HG03565 (cell line): ENCODE measurements around the gene CAMK2D.

Source experiments
- ATAC-seq: cut with Tn5 transposase; IDR thresholded peaks from one replicate; pipeline ENCODE4 v1.9.1; 2021; ENCODE audit warnings: mild to moderate bottlenecking, moderate library complexity; ENCODE audit not compliant: unreplicated experiment

Gene CAMK2D

DNA sequence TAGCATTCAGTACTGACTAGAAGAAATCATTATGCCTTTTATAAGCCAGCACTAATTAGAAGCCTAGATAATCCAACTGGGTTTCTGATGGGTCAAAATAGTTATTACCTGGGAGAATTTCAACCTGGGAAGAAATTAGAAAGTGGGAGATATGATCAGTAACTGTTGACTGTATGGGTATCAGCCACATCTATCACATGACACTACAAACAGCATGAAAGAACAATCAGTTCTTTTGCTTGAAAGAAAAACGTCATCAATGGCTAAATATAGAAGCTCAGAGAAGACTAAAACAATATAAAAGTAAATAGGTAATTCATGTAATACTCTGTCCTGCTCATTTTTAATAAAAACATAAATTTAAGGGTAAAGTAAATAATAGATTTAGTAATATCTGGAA is 145.1 kb downstream of the CAMK2D start:
- no peak for ATAC-seq

DNA sequence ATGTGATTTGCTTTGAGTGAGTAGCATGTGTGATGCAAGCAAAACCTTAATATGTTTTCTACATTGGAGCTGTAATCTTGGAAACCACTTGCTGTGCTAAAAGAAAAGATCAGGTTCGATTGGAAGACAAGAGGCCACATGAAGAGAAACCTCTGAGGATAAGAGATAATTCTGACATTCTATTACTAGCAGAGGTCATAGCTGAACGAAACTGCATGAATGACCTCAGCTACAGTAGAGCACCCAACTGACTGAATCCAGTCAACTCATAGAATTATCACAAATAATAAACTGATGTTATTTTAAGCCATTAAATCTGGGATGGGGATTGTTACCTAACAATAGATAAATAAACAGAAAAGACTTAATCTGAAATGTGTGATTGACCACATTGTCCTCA is 147.1 kb downstream of the CAMK2D start:
- no peak for ATAC-seq

DNA sequence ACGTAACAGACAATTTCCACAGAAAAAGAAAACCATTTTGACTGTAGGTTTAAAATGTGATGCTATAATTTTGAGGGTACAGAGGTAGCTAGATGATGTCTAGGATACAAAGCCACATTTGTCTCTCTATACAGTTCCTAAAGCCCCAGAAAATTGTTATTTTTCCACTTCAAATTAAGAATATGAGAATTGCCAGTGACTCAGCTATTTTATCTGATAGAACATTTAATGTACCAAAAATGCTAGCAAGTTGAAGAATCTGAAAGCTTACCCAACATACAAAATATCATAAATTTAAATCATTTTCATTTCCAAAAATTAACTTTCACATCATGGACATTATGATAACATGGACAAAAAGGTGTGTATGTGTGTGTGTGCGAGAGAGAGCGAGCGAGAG is 148.0 kb downstream of the CAMK2D start:
- ATAC-seq: no peak

DNA sequence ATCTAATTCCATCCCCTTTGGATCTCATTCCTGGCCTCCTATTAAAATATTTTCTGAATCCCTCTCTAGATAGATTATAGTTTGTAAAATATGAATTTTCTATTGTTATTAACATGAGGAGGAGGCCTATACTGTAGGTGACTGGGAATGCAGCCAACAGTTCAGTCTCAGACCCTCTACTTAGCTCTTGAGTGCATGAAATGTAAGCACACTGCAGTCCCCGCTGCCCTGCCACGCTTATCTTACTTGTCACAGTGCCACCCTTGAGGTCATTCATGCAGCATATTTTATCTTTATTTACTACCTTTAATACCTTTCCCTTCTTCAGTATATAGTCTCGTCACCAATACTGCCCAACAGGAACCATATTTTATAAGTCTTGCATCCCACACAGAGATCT is 151.0 kb downstream of the CAMK2D start:
- ATAC-seq: no peak

DNA sequence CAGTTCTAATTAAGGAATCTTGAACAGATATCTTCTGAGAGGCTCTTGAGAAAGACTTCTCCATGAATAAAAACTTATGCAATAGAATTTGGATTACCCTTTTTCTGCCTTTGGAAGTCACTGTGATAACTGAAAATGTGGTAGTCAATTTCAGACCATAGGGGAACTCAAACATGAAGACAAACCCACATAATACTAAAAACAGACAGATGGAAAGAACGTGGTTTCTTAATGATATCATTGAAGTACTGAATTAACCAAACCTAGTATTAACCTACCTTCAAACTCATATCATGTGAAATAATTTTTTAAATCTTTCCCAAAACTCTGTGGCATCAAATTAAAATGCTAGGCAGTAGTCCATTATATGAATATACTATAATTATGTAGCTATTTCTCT is 153.5 kb downstream of the CAMK2D start:
- ATAC-seq: no peak

DNA sequence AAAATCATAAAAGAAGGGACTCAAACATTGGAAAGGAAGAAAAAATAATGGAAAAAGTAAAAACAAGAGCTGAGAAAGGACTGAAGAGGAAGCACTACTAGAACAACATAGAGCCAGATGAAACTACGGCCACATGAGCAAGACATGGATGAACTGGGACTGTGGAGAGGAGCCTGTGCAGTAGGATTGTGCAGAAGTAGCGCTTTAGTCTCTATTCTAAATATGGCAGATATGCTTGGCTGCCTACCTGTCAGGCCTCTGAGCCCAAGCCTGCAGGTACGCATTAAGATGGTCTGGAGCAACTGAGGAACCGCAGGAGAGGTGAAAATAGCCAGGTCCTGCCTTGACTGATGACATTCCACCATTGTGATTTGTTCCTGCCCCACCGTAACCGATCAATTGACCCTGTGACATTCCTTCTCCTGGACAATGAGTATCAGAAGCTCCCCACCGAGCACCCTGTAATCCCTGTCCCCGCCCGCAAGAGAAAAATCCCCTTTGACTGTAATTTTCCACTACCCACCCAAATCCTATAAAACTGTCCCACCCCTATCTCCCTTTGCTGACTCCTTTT is 154.3 kb downstream of the CAMK2D start:
- no peak for ATAC-seq

DNA sequence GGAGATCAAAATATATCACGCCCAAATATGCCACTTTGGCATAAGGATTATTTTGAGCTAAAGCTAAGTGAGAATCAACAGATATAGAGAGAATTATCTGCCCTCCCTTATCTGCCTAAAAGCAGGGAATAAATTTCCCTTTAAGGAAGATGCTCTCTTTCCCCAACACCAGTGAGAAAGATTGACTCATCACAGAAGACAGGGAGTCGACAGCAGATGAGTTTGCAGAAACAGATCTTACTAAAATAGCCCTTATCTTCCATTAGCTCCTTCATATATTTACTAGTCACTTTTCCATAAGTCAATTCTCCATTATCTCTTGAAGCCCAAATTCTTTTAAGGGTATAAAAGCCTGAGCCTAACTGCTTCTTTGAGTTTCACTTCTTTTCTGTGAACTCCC is 156.6 kb downstream of the CAMK2D start:
- no peak for ATAC-seq

DNA sequence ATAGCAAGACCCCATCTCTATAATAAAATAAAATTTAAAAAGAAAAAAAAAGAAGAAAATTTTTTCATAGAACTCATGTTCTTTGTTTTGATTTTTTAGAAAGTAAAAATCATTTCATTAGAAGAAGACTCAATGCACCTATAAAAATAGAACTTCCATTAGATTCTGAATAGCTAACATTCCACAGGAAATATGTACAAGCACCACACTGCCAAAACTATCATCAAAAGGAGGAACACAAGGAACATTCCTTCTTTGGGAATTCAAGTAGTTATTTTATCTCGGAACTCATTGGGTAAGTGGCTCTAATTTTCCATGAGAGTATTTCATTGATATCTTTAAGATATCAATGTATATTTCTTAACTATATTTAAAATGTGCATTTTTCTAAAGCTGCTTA is 157.6 kb downstream of the CAMK2D start:
- no peak for ATAC-seq

DNA sequence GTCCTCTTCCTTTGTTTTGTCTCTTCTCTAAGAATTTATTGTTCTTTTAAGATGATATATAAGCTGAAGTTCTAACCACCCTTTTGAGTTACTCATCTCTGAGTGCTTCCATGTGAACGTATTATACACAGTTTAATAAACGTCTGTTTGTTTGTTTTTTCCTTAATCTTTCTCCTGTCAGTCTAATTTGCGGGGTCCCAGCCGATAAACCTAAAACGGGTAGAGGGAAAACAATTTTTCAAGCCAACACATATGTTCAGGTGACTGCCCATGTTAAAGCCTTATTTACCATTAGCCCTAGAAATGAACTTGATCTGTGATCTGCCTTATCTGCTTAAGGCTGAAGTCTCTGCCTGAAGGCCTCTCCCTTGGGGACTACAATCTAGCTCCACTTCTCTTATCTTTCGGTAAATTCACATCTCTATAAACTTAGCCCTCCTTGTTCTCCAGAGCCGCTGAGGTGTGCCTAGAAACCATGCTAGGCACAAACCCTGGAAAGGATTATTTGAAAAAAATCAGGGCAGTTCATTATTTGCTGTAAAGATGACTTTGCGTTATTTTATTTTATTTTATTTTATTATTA is 158.8 kb downstream of the CAMK2D start:
- no peak for ATAC-seq

DNA sequence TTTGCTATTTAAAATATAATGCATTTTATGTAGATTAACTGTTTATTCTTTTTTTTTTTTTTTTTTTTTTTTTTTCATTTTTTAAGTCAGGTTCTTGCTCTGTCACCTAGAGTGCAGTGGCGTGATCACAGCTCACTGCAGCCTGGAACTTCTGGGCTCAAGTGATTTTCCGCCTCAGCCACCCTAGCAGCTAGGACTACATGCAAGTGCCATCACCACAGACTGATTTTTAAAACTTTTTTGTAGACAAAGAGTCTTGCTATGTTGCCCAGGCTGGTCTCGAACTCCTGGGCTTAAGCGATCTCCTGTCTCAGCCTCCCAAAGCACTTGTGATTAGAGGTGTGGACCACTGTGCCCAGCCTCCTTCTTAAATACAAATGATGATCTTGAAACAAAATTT is 159.9 kb downstream of the CAMK2D start:
- no peak for ATAC-seq

DNA sequence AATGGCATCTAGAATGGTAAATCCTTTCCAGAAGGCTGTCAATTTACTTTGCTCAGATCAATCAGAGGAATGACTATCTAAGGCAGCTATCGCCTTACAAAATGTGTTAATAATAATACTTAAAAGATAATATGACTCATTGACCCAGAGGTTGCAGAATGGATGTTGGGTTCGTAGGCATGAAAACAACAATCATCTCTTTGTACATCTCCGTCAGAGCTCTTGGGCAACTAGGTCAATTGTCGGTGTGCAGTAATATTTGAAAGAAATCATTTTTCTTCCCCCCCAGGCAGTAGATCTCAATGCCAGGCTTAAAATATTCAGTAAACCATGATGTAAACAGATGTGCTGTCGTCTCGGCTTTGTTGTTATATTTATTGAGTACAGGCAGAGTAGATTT is 165.1 kb downstream of the CAMK2D start:
- ATAC-seq: no peak

DNA sequence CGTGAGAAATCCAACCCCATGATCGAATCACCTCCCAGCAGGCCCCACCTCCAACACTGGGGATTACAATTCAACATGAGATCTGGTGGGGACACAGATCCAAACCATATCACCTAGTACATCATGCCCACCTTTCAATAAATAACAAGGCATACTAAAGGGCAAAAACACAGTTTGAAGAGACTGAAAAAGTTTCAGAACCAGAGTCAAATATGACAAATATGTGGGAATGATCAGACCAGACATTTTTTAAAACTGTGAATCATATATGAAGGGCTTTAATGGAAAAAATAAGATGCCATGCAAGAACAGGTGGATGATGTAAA is 167.3 kb downstream of the CAMK2D start:
- ATAC-seq: no peak

DNA sequence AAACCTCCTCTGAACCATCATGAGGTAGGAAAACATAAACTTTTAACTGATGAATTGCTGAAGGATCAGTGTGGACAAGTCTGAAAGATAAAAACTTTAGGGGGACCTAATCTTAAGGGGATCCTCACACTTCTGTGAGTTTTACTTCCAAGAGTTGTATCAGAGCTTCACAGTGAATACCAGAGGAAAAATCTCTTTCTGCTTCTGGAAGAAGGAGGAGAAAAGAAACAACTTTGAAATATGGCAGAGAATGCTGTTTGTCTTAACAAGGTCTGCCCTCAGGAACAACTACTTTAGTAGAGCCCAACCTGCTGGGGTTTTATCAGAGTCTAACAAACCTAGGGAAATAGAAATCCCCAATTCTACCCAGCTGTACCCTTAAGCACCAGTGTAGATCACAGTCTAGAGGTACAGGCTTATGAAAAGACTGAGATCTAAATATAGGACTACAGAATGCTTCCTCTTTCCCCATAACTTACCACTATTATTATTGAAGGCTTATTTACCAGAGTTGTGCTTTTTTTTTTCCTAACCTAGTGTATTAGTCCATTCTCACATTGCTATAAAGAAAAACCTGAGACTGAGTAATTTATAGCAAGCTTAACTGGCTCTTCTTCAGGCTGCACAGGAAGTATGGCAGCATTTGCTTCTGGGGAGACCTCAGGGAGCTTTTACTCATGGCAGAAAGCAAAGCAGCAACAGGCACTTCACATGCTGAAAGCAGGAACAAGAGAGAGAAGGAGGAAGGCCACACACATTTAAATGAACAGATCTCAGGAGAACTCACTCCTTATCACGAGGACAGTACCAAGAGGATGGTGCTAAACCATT is 167.9 kb downstream of the CAMK2D start:
- peak; percentile 74 for ATAC-seq

DNA sequence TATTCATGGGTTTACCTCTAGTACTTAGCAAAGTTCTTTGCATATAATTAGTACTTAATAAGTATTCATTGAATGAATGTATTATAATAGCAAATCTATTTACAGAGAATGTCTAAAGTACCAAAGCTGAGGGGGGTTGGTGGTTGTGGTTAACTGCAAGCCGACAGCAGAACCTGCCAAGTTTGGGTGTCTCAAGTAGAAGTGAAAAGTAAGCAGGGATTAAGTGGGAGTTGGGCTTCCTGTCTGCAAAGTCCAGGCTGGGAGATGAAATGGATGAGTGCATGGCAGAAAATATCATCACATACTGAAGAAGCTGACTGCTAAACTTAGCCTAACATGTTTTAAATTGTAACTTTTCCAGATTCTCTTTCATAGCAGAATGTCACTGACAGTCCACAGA is 169.6 kb downstream of the CAMK2D start:
- ATAC-seq: no peak

DNA sequence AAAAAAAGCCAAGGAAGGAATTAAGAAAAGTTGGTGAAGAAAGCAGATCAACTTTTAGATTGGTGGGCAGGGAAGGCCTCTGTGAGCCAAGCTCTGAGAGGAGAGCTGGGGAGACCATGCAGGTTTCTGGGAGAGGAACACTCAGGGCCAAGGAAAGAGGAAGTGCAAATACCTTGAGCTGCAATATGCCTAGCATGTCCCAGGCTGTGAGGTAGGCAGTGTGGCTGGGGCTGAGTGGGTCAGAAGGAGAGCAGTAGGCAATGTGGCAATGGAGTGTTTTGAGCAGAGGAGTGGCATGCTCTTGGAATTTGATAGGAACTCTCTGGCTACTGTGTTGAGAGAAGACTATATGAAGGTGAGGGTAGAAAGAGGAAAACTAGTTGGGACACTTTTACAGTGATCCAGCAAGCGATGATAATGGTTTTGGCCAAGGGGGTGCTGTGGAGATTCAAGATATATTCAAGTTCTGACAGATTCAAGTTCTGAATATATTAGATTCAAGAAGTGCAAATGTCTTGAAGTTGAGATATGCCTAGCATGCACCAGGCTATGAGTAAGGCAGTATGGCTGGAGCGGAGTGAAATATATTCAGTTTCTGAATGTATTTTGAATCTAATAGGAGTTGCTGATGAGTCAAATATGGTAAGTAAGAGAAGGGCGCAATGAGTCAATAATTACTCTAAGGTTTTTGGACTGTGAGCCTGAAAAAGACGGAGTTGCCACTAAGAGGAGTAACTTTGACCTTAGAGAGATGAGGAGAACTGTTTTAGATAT is 172.5 kb downstream of the CAMK2D start:
- ATAC-seq: no peak

DNA sequence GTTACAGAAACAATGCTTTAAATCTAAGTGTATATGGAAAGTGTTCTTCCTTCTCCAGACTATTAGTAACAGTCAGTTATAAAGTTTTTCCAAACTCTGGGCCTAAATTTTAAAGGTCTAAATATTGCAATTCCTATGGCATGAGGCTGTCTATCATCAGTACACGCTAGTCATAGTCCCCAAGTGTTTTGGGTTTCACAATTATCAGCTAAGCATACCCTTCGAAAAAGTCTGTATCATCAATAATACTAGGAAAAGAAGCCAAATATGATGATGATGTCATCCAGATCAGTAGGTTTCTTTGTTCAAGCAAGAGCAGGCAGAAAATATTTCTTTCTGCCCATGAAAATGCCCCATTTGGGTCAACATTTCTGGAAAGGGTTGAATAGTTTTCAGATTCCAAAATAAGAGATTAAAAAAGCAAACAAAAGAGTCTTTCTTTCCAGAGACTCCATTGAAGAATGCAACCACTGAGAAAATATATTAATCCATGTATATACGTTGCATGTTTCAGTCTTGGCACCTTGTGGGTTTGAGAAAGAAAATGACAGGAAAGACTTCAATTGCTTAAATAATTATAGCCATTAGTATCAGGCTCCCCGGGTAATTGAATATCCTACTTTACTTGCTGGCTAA is 173.8 kb downstream of the CAMK2D start:
- no peak for ATAC-seq

DNA sequence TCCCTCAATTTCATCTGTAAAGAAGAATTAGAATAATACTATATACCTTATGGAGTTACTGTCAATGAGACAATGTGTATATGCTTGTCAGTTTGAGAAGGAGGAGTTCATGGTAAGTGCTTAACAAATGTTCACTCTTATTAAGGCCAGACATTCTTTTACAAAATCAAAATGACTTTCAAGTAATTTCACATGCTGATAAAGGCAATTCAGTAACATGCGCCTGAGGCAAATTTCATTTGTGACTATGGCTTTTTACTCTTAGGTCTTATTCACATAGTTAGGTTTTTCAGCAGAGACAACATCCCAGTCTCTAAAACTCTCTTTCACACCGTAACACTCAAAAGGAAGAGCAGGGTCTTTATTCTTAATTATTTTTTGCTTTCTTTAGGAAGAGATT is 174.4 kb downstream of the CAMK2D start:
- ATAC-seq: no peak

DNA sequence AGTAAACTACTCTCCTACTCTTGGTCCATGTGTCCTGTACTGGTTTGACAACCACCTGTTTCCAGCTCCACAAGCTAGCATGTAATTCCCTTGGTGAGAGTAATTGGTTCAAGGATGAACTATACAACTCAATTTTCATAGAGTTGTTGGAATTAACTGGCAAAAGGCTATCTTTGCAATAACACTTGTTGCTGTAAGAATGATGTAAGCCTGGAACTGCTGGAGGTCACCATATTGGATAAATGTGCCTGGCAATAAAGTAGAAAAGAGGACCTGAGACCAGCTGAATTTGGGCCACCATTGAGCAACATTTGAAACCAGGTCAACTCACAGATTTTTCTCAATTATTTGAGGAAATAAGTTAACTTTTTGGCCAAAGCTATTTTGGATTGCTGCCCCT is 175.5 kb downstream of the CAMK2D start:
- ATAC-seq: no peak

DNA sequence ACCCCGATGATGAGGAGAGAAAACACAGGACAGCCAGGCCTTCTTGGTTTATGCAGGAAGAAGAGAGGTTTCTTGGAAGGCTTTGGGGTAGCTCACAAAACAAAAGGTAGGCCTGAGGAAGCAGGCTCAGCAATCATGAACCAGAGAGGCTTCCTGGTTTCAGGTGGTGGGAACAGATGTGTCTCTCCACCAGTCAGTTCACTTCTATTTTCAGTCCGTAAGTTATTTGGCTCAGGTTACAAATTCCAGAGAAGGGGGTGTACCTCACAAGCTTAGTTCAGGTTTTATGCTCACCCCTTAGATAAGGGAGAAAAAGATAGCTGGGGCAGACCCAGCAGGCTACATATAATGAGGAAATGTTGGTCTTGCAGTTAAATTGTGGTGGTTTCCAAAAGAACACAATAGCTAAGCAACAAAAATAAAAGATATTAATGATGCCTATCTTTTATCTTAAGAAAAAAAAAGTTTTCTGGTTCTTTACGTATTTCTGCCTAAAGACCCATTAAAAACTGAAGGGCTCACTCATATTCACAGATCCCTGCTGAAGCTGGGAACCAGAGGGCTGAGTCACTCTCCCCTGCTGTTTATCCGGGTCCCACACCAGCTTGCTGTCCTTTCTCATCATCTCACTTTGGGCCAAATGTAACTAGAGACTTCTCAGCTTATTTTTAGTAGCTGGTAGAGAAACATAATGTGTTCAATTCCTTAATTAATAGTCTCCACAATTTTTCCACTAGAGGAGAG is 177.0 kb downstream of the CAMK2D start:
- ATAC-seq: no peak

DNA sequence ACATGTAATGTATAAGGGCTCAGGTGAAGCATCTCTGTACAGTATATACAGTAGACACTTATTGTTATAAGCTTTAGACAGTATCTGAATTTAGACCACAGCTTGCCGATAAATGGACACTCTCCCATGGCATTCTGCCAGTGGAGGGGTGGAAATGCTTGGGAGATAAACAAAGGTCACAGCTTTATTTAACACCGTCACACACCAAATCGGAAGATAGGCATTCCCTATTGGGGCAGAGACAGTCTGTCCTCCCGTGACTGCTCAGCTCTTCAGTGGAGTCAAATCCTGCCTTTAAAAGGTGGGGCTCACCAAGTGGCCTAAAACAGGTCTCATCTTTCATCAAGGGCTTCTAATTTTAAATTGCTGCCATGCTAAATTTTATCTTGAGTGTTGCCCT is 178.8 kb downstream of the CAMK2D start:
- no peak for ATAC-seq

DNA sequence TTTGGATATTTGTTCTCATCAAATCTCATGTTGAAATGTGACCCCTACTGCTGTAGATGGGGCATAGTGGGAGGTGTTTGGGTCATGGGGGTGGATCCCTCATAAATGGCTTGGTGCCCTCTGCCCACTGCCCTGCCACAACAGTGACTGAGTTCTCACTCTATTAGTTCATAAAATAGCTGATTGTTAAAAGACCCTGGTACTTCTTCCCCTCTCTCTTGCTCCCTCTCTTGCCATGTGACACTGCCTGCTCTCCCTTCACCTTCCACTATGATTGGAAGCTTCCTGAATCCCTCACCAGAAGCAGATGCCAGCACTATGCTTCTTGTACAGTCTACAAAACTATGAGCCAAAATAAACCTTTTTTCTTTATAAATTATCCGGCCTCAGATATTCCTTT is 182.2 kb downstream of the CAMK2D start:
- no peak for ATAC-seq
